ENCODE data around the gene TPSAB1.

TPSAB1 gene

GRCh38 chr16:1216681-1217400 lies 23.7 kb upstream of the TPSAB1 start:
- H3K36me3 Mint-ChIP-seq (ENCODE audit: low read depth): no peaks in the 10 kb centered on the region
- no peak overlapping the region for H3K27ac Mint-ChIP-seq
- no peaks in the 10 kb centered on the region for H3K4me1 Mint-ChIP-seq (ENCODE audit: low read depth)
- H3K27me3 Mint-ChIP-seq (ENCODE audit: low read depth): no peaks in the 10 kb centered on the region
- H3K9me3 Mint-ChIP-seq: no peaks in the 10 kb centered on the region
- no peak overlapping the region for H3K4me3 Mint-ChIP-seq

- Mint-ChIP-seq H3K9me3 (no peaks in the 10 kb centered on the region), H3K27me3 (ENCODE audit: low read depth) (no peaks in the 10 kb centered on the region), H3K4me1 (ENCODE audit: low read depth) (no peaks in the 10 kb centered on the region), H3K27ac (no peak overlapping the region), H3K4me3 (no peak overlapping the region), H3K36me3 (ENCODE audit: low read depth) (no peaks in the 10 kb centered on the region)
These were observed 23.0 kb upstream of the TPSAB1 start for GRCh38 chr16:1217526-1217925.

- Mint-ChIP-seq H3K9me3 (no peaks in the 10 kb centered on the region), H3K4me1 (ENCODE audit: low read depth) (no peaks in the 10 kb centered on the region), H3K27me3 (ENCODE audit: low read depth) (no peaks in the 10 kb centered on the region), H3K36me3 (ENCODE audit: low read depth) (no peaks in the 10 kb centered on the region), H3K27ac (no peak overlapping the region), H3K4me3 (no peak overlapping the region)
These were observed 22.2 kb upstream of the TPSAB1 start for GRCh38 chr16:1218061-1218929.

- Mint-ChIP-seq H3K27me3 (ENCODE audit: low read depth) (no peaks in the 10 kb centered on the region), H3K4me3 (no peak overlapping the region), H3K4me1 (ENCODE audit: low read depth) (no peaks in the 10 kb centered on the region), H3K27ac (no peak overlapping the region), H3K36me3 (ENCODE audit: low read depth) (no peaks in the 10 kb centered on the region), H3K9me3 (no peaks in the 10 kb centered on the region)
These were observed 21.4 kb upstream of the TPSAB1 start for GRCh38 chr16:1218930-1219611.

- Mint-ChIP-seq H3K27ac (no peak overlapping the region), H3K9me3 (no peaks in the 10 kb centered on the region), H3K4me3 (no peak overlapping the region), H3K4me1 (ENCODE audit: low read depth) (no peaks in the 10 kb centered on the region), H3K36me3 (ENCODE audit: low read depth) (no peaks in the 10 kb centered on the region), H3K27me3 (ENCODE audit: low read depth) (no peaks in the 10 kb centered on the region)
These were observed 20.3 kb upstream of the TPSAB1 start for GRCh38 chr16:1220098-1220728.

- H3K4me3 Mint-ChIP-seq: no peak overlapping the region
- H3K27ac Mint-ChIP-seq: no peak overlapping the region
- H3K36me3 Mint-ChIP-seq (ENCODE audit: low read depth): no peaks in the 10 kb centered on the region
- no peaks in the 10 kb centered on the region for H3K4me1 Mint-ChIP-seq (ENCODE audit: low read depth)
- H3K9me3 Mint-ChIP-seq: no peaks in the 10 kb centered on the region
- no peaks in the 10 kb centered on the region for H3K27me3 Mint-ChIP-seq (ENCODE audit: low read depth)
These were observed 19.5 kb upstream of the TPSAB1 start for GRCh38 chr16:1220841-1221627.

- Mint-ChIP-seq H3K27ac (no peak overlapping the region), H3K4me1 (ENCODE audit: low read depth) (no peaks in the 10 kb centered on the region), H3K4me3 (no peak overlapping the region), H3K9me3 (no peaks in the 10 kb centered on the region), H3K27me3 (ENCODE audit: low read depth) (no peaks in the 10 kb centered on the region), H3K36me3 (ENCODE audit: low read depth) (no peaks in the 10 kb centered on the region)
These were observed 18.6 kb upstream of the TPSAB1 start for GRCh38 chr16:1221628-1222552.

GRCh38 chr16:1222553-1223354 lies 17.8 kb upstream of the TPSAB1 start:
- Mint-ChIP-seq H3K9me3 (no peaks in the 10 kb centered on the region), H3K27me3 (ENCODE audit: low read depth) (no peaks in the 10 kb centered on the region), H3K27ac (no peak overlapping the region), H3K4me3 (no peak overlapping the region), H3K4me1 (ENCODE audit: low read depth) (no peaks in the 10 kb centered on the region), H3K36me3 (ENCODE audit: low read depth) (no peaks in the 10 kb centered on the region)

GRCh38 chr16:1223355-1224214 lies 16.9 kb upstream of the TPSAB1 start:
- Mint-ChIP-seq H3K9me3 (no peaks in the 10 kb centered on the region), H3K27me3 (ENCODE audit: low read depth) (no peaks in the 10 kb centered on the region), H3K27ac (no peak overlapping the region), H3K4me3 (no peak overlapping the region), H3K36me3 (ENCODE audit: low read depth) (no peaks in the 10 kb centered on the region), H3K4me1 (ENCODE audit: low read depth) (no peaks in the 10 kb centered on the region)

GRCh38 chr16:1224558-1224957 lies 15.9 kb upstream of the TPSAB1 start:
- no peaks in the 10 kb centered on the region for H3K36me3 Mint-ChIP-seq (ENCODE audit: low read depth)
- no peaks in the 10 kb centered on the region for H3K9me3 Mint-ChIP-seq
- no peak overlapping the region for H3K27ac Mint-ChIP-seq
- no peaks in the 10 kb centered on the region for H3K27me3 Mint-ChIP-seq (ENCODE audit: low read depth)
- no peak overlapping the region for H3K4me3 Mint-ChIP-seq
- H3K4me1 Mint-ChIP-seq (ENCODE audit: low read depth): no peaks in the 10 kb centered on the region

GRCh38 chr16:1225051-1225451 lies 15.5 kb upstream of the TPSAB1 start, which contains the start of gene TPSG1:
TSS of gene TPSG1 (minus strand) at chr16:1225268. CDS start at chr16:1225252, 16 bp downstream.
- Mint-ChIP-seq H3K36me3 (ENCODE audit: low read depth) (no peaks in the 10 kb centered on the region), H3K4me3 (no peak within 1 kb of the TSS), H3K9me3 (no peaks in the 10 kb centered on the region), H3K27me3 (ENCODE audit: low read depth) (no peaks in the 10 kb centered on the region), H3K27ac (no peak within 1 kb of the TSS), H3K4me1 (ENCODE audit: low read depth) (no peaks in the 10 kb centered on the region)
